Measurements from ENCODE around the gene ZNF431.

Gene ZNF431

DNA sequence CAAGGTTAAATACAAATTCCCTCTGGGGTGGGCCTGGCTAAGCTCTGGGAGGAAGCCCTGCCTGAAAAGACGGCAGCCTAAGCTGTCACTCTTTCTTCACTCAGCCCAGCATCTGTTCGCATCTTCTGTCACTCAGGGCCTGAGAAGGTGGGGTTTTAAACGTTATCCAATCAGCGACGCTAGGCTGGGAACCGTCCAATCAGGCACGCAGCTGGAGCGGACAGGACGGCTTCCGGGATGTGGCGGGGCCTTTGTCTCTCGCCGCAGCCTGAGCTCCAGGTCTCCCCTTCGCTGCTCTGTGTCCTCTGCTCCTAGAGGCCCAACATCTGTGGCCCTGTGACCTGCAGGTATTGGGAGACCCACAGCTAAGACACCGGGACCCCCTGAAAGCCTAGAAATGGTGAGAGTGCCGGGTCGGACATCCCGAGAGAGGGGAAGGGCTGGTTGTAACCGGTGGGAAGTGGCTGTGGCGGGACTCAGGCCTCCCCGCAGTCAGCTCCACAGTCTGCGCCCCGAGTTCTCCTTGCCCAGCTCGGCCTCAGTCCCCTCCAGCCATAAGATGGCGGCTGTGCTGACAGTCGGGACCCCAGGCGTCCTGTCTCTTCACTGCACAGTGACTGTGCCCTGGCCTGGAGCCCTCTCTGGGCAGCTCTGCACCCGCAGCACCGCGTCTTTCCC is at the start of gene ZNF431:
Gene ZNF431, plus strand, starts transcription at position 254 of the 678 bp plus-strand sequence. Its CDS starts 144 bp downstream, at position 398.
- peak within 1 kb of the TSS; percentile 81 to 99 for H3K4me3 ChIP-seq (ENCODE audit: low read length in 2 of 2)
- peaks cover 3 to 5% of the 10 kb centered on the region in 2 donors for H3K4me1 ChIP-seq (ENCODE audit: control insufficient read depth in 2 of 2, insufficient read depth in 2 of 2, low read length in 2 of 2)
- H3K9me3 ChIP-seq (ENCODE audit: control insufficient read depth in 2 of 2, low read length in 2 of 2), result peaks cover 0 to 5% of the 10 kb centered on the region in 2 donors
- H3K9ac ChIP-seq (ENCODE audit: low read depth in 1 of 2, low read length in 2 of 2), result peak within 1 kb of the TSS; percentile 85 to 91
- peaks cover 11 to 16% of the 10 kb centered on the region in 2 donors for H3K36me3 ChIP-seq (ENCODE audit: control insufficient read depth in 2 of 2, insufficient read depth in 2 of 2, low read length in 2 of 2)
- no peaks in the 10 kb centered on the region for H3K27me3 ChIP-seq (ENCODE audit: control insufficient read depth in 2 of 2, insufficient read depth in 2 of 2, low read length in 2 of 2)
- peak within 1 kb of the TSS; percentile 75 to 87 for H3K27ac ChIP-seq (ENCODE audit: low read depth in 2 of 2, low read length in 2 of 2)

DNA sequence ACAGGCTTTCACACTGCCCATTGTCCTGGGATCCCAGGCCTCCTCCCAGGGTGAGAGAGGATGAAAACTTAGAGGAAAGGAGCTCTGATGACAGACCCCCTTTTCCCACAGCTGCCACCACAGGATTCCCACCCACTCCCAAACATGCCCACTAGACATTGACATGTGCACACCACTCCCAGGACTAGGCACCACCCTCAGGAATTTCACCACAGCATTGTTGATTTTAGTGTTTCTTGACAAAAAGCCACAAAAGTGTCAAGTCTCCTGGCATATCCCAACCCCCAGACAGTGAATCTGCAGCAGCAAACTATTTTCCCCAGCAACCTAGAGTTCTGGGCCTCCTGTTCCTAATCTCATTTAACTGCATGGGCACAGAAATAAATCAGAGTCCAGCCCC is 49.7 kb upstream of the ZNF431 start:
- Histone ChIP-seq H3K4me1 (ENCODE audit: control insufficient read depth in 2 of 2, insufficient read depth in 2 of 2, low read length in 2 of 2) (no peaks in the 10 kb centered on the region), H3K4me3 (ENCODE audit: low read length in 2 of 2) (no peak overlapping the region), H3K27ac (ENCODE audit: low read depth in 2 of 2, low read length in 2 of 2) (no peak overlapping the region), H3K27me3 (ENCODE audit: control insufficient read depth in 2 of 2, insufficient read depth in 2 of 2, low read length in 2 of 2) (no peaks in the 10 kb centered on the region), H3K9me3 (ENCODE audit: control insufficient read depth in 2 of 2, low read length in 2 of 2) (no peaks in the 10 kb centered on the region), H3K9ac (ENCODE audit: low read depth in 1 of 2, low read length in 2 of 2) (no peak overlapping the region), H3K36me3 (ENCODE audit: control insufficient read depth in 2 of 2, insufficient read depth in 2 of 2, low read length in 2 of 2) (peaks cover 2 to 3% of the 10 kb centered on the region in 2 donors)

DNA sequence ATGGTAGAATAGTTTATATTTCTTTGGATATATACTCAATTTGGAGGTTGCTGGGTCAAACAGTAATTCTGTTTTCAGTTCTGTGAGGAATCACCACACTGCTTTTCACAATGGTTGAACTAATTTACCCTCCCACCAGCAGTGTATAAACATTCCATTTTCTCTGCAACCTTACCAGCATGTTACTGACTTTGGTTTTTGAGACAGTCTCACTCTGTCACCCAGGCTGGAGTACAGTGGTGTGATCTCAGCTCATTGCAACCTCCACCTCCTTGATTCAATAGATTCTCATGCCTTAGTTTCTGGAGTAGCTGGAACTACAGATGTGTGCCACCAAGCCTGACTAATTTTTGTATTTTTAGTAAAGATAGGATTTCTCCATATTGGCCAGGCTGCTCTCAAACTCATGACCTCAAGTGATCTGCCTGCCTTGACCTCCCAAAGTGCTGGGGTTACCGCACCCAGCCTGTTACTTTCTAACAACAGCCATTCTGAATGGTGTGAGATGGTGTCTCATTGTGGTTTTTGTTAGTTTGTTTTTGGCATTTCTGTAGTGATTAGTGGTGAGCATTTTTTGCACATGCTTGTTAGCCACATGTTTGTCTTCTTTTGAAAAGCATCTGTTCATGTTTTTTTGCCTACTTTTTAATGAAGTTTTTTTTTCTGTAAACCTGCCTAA is 47.4 kb upstream of the ZNF431 start:
- no peak overlapping the region for H3K27ac ChIP-seq (ENCODE audit: low read depth in 2 of 2, low read length in 2 of 2)
- no peaks in the 10 kb centered on the region for H3K9me3 ChIP-seq (ENCODE audit: control insufficient read depth in 2 of 2, low read length in 2 of 2)
- no peak overlapping the region for H3K9ac ChIP-seq (ENCODE audit: low read depth in 1 of 2, low read length in 2 of 2)
- peaks cover under 1 to 2% of the 10 kb centered on the region in 2 donors for H3K36me3 ChIP-seq (ENCODE audit: control insufficient read depth in 2 of 2, insufficient read depth in 2 of 2, low read length in 2 of 2)
- no peak overlapping the region for H3K4me3 ChIP-seq (ENCODE audit: low read length in 2 of 2)
- H3K4me1 ChIP-seq (ENCODE audit: control insufficient read depth in 2 of 2, insufficient read depth in 2 of 2, low read length in 2 of 2), result no peaks in the 10 kb centered on the region
- H3K27me3 ChIP-seq (ENCODE audit: control insufficient read depth in 2 of 2, insufficient read depth in 2 of 2, low read length in 2 of 2), result no peaks in the 10 kb centered on the region

DNA sequence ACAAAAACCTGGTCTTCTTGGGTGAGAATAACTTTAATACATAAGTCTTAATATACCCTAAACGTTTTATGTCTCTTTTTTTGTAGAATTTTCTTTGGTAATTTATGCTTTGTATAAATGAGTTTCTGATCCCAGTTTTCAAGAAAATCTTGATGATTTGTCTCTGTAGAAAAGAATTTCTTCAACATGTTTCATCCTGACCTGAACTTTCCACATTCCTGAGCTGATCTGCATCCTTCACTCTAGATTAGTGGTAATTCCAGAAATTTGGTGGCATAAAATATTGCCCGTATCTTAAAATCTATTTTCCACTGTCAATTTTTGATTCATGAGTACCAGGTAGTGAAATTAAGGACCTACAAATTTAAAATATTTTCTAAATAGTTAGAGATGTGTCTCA is 43.5 kb upstream of the ZNF431 start:
- Histone ChIP-seq H3K4me1 (ENCODE audit: control insufficient read depth in 2 of 2, insufficient read depth in 2 of 2, low read length in 2 of 2) (no peaks in the 10 kb centered on the region), H3K9ac (ENCODE audit: low read depth in 1 of 2, low read length in 2 of 2) (no peak overlapping the region), H3K36me3 (ENCODE audit: control insufficient read depth in 2 of 2, insufficient read depth in 2 of 2, low read length in 2 of 2) (peaks cover 0 to 2% of the 10 kb centered on the region in 2 donors), H3K27me3 (ENCODE audit: control insufficient read depth in 2 of 2, insufficient read depth in 2 of 2, low read length in 2 of 2) (no peaks in the 10 kb centered on the region), H3K4me3 (ENCODE audit: low read length in 2 of 2) (no peak overlapping the region), H3K27ac (ENCODE audit: low read depth in 2 of 2, low read length in 2 of 2) (no peak overlapping the region), H3K9me3 (ENCODE audit: control insufficient read depth in 2 of 2, low read length in 2 of 2) (no peaks in the 10 kb centered on the region)

DNA sequence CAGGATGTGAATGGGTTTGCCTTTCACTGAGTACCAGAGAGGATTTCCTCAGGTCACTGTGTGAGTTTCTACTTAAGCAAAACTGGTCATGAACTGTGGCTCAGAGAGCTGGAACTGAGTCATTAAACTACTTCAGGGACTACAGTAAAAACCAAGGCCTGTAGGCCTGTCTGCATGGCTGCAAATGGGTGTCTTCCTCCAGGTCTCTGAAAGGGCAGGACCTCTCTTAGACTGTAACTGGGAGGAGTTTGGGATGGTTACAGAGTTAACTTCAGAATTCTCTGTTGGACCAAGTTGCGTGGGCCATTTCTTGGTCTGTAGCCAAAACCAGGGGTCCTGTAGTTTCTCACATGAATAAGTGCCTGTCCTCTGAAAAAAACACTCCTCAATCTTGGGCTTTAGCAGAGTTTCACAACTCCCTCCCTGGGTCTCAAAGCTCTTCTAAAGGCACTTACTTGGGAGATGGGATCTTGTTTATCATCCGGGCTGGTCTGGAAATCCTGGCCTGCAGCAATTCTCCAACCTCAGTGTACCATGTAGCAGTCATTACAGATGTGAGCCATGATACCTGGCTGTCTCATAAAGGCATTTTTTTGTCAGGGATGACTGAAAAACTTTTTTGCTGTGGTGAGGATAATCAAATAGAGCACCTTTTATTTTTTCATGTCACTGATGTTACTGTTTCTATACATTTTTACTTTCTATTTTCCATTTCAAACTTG is 40.2 kb upstream of the ZNF431 start:
- Histone ChIP-seq H3K9me3 (ENCODE audit: control insufficient read depth in 2 of 2, low read length in 2 of 2) (no peaks in the 10 kb centered on the region), H3K9ac (ENCODE audit: low read depth in 1 of 2, low read length in 2 of 2) (no peak overlapping the region), H3K4me1 (ENCODE audit: control insufficient read depth in 2 of 2, insufficient read depth in 2 of 2, low read length in 2 of 2) (no peaks in the 10 kb centered on the region), H3K36me3 (ENCODE audit: control insufficient read depth in 2 of 2, insufficient read depth in 2 of 2, low read length in 2 of 2) (peaks cover 0 to 4% of the 10 kb centered on the region in 2 donors), H3K27ac (ENCODE audit: low read depth in 2 of 2, low read length in 2 of 2) (no peak overlapping the region), H3K4me3 (ENCODE audit: low read length in 2 of 2) (no peak overlapping the region), H3K27me3 (ENCODE audit: control insufficient read depth in 2 of 2, insufficient read depth in 2 of 2, low read length in 2 of 2) (no peaks in the 10 kb centered on the region)

DNA sequence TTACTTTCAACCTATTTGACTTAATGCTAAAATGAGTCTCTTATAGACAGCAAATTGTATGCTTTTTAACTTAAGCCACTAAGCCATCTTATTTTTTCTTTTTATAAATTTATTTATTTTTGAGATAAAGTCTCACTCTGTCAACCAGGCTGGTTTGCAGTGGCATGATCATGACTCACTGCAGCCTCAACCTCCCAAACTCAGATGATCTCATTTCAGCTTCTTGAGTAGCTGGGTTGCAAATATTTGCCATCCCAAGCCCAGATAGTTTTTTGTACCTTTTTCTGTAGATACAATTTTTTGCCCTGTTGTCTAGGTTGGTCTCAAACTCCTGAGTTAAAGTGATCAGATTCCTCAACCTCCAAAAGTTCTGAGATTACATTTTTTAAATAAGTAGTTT is 32.7 kb upstream of the ZNF431 start:
- no peaks in the 10 kb centered on the region for H3K4me1 ChIP-seq (ENCODE audit: control insufficient read depth in 2 of 2, insufficient read depth in 2 of 2, low read length in 2 of 2)
- peaks cover 0 to 8% of the 10 kb centered on the region in 2 donors for H3K36me3 ChIP-seq (ENCODE audit: control insufficient read depth in 2 of 2, insufficient read depth in 2 of 2, low read length in 2 of 2)
- no peaks in the 10 kb centered on the region for H3K9me3 ChIP-seq (ENCODE audit: control insufficient read depth in 2 of 2, low read length in 2 of 2)
- no peak overlapping the region for H3K27ac ChIP-seq (ENCODE audit: low read depth in 2 of 2, low read length in 2 of 2)
- H3K27me3 ChIP-seq (ENCODE audit: control insufficient read depth in 2 of 2, insufficient read depth in 2 of 2, low read length in 2 of 2), result no peaks in the 10 kb centered on the region
- no peak overlapping the region for H3K9ac ChIP-seq (ENCODE audit: low read depth in 1 of 2, low read length in 2 of 2)
- H3K4me3 ChIP-seq (ENCODE audit: low read length in 2 of 2), result no peak overlapping the region

DNA sequence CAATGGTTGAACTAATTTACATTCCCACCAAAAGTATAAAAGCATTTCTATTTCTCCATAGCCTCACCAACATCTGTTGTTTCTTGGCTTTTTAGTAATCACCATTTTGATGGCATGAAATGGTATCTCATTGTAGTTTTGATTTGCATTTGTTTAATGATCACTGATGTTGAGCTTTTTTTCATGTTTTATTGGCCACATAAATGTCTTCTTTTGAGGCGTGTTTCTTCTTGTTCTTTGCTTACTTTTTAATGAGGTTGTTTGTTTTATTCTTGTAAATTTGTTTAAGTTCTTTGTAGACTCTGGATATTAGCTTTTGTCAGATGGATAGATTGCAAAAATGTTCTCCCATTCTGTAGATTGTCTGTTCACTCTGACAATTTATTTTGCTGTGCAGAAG is 31.7 kb upstream of the ZNF431 start:
- Histone ChIP-seq H3K27ac (ENCODE audit: low read depth in 2 of 2, low read length in 2 of 2) (no peak overlapping the region), H3K36me3 (ENCODE audit: control insufficient read depth in 2 of 2, insufficient read depth in 2 of 2, low read length in 2 of 2) (peaks cover 0 to 6% of the 10 kb centered on the region in 2 donors), H3K4me1 (ENCODE audit: control insufficient read depth in 2 of 2, insufficient read depth in 2 of 2, low read length in 2 of 2) (no peaks in the 10 kb centered on the region), H3K9me3 (ENCODE audit: control insufficient read depth in 2 of 2, low read length in 2 of 2) (peaks cover 0 to 4% of the 10 kb centered on the region in 2 donors), H3K9ac (ENCODE audit: low read depth in 1 of 2, low read length in 2 of 2) (no peak overlapping the region), H3K27me3 (ENCODE audit: control insufficient read depth in 2 of 2, insufficient read depth in 2 of 2, low read length in 2 of 2) (no peaks in the 10 kb centered on the region), H3K4me3 (ENCODE audit: low read length in 2 of 2) (no peak overlapping the region)

DNA sequence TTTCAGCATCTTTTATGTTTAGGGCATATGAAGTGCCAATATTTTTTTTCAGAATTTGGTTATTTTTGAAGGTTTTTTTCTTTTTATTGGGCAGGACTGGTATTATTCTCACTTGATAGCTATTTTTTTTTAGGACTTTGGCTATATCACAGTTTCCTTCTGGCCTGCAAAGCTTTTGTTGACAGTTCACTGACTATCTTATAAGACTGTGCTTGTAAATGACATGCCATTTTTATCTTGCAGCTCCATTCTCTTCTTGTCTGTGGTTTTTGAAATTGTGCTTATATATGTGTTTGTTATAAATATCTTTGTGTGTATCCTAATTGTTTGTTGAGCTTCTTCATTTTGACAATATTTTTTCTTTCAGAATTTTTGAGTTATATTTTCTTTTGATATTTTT is 26.4 kb upstream of the ZNF431 start:
- Histone ChIP-seq H3K9me3 (ENCODE audit: control insufficient read depth in 2 of 2, low read length in 2 of 2) (peaks cover 3 to 12% of the 10 kb centered on the region in 2 donors), H3K27me3 (ENCODE audit: control insufficient read depth in 2 of 2, insufficient read depth in 2 of 2, low read length in 2 of 2) (no peaks in the 10 kb centered on the region), H3K9ac (ENCODE audit: low read depth in 1 of 2, low read length in 2 of 2) (no peak overlapping the region), H3K27ac (ENCODE audit: low read depth in 2 of 2, low read length in 2 of 2) (no peak overlapping the region), H3K4me1 (ENCODE audit: control insufficient read depth in 2 of 2, insufficient read depth in 2 of 2, low read length in 2 of 2) (no peaks in the 10 kb centered on the region), H3K4me3 (ENCODE audit: low read length in 2 of 2) (no peak overlapping the region), H3K36me3 (ENCODE audit: control insufficient read depth in 2 of 2, insufficient read depth in 2 of 2, low read length in 2 of 2) (peaks cover 8 to 14% of the 10 kb centered on the region in 2 donors)

DNA sequence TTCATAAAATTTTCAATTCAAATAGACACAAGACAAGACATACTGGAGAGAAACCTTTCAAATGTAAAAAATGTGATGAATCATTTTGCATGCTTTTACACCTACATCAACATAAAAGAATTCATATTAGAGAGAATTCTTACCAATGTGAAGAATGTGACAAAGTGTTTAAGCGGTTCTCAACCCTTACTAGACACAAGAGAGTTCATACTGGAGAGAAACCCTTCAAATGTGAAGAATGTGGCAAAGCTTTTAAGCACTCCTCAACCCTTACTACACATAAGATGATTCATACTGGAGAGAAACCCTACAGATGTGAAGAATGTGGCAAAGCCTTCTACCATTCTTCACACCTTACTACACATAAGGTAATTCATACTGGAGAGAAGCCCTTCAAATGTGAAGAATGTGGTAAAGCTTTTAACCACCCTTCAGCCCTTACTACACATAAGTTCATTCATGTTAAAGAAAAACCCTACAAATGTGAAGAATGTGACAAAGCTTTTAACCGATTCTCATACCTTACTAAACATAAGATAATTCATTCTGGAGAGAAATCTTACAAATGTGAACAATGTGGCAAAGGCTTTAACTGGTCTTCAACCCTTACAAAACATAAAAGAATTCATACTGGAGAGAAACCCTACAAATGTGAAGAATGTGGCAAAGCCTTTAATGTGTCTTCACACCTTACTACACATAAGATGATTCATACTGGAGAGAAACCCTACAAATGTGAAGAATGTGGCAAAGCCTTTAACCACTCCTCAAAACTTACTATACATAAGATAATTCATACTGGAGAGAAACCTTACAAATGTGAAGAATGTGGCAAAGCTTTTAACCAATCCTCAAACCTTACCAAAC is 24.6 kb upstream of the ZNF431 start:
- no peaks in the 10 kb centered on the region for H3K4me1 ChIP-seq (ENCODE audit: control insufficient read depth in 2 of 2, insufficient read depth in 2 of 2, low read length in 2 of 2)
- no peak overlapping the region for H3K9ac ChIP-seq (ENCODE audit: low read depth in 1 of 2, low read length in 2 of 2)
- H3K4me3 ChIP-seq (ENCODE audit: low read length in 2 of 2), result no peak overlapping the region
- H3K9me3 ChIP-seq (ENCODE audit: control insufficient read depth in 2 of 2, low read length in 2 of 2), result peaks cover 3 to 12% of the 10 kb centered on the region in 2 donors
- H3K27me3 ChIP-seq (ENCODE audit: control insufficient read depth in 2 of 2, insufficient read depth in 2 of 2, low read length in 2 of 2), result no peaks in the 10 kb centered on the region
- peaks cover 8 to 14% of the 10 kb centered on the region in 2 donors for H3K36me3 ChIP-seq (ENCODE audit: control insufficient read depth in 2 of 2, insufficient read depth in 2 of 2, low read length in 2 of 2)
- no peak overlapping the region for H3K27ac ChIP-seq (ENCODE audit: low read depth in 2 of 2, low read length in 2 of 2)

Data from mucosa of rectum (tissue), 2 donors.